Activated CD4-positive, alpha-beta T cell treated with anti-CD3 and anti-CD28 coated beads, Interleukin-2, amount 50 U/mL, for 48 hours (primary cell): ENCODE data around the gene PTPRT.

Source experiments
- DNase-seq, 2 experiments: peaks; one replicate each; pipeline ENCODE4 v3.0.0-alpha.2; 2020

PTPRT gene

GRCh38 chr20:42785041-42785440, 404.7 kb downstream of the PTPRT start:
- no peak for DNase-seq

- DNase-seq: no peak
Observed at GRCh38 chr20:42779216-42779615, 410.5 kb downstream of the PTPRT start.

DNA sequence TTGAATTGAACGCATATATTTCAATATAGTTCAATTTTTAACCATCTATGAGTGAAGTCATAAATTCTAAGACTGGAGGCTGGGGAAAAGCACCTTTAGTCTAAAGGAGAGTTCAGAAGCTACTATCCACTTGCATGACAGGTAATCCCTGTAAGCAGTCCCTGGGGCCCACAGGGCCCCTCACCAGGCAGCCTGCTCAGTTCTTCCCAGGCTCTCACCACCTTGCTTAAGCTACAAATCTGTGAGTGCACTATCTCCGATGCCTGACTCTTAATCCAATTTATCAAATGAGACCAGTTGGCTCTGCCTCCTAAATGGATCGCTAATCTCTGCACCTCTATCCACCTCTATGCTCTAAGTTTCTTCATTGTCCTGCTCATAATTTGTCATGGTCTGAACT, 413.8 kb downstream of the PTPRT start:
- DNase-seq: no peak

- no peak for DNase-seq
Observed at GRCh38 chr20:42775037-42775436, 414.7 kb downstream of the PTPRT start.

- no peak for DNase-seq
Observed at GRCh38 chr20:42763015-42763414, 426.7 kb downstream of the PTPRT start.

DNA sequence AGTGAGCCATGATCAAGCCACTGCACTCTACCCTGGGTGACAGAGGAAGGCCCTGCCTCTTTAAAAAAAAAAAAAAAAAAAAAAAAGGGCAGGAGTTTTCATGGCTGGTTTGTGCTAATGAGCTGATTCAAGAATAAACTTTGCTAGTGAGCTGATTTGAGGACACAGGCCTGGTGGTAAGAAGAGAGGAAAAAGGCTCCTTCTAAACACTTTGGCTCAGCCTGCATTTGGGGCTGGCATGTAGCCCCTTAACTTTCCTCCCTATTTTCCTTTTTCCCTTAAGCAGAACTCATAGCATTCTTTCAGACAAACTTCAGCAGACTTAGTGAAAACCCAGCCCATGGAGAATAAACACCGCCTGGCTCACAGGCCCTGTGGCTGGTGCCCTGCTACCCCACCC, 432.7 kb downstream of the PTPRT start:
- DNase-seq: no peak

DNA sequence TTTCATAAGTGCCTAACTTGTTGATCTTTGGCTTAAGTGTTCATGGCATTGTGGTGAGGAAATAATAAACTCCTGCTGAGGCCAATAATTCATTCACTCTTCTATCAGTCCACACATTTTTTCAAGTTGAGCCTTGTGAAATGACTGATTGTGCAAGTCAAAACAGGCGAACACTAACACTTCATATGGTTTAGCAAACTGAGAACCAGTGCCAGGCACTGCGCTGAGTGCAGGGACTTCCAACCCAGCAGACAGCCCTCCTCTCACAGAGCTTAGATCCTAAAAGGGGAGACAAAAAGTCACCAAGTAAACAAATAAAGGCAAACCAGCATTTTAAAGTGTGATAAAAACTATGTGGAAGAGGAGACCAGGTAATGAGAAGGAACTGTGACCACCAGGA, 435.0 kb downstream of the PTPRT start:
- no peak for DNase-seq

GRCh38 chr20:42752620-42753019, 437.1 kb downstream of the PTPRT start:
- DNase-seq: no peak

- DNase-seq: no peak
Observed at GRCh38 chr20:42749556-42749955, 440.1 kb downstream of the PTPRT start.

GRCh38 chr20:42747765-42748411, 441.8 kb downstream of the PTPRT start:
- no peak for DNase-seq

- DNase-seq: no peak
Observed at GRCh38 chr20:42744756-42745465, 444.8 kb downstream of the PTPRT start.

DNA sequence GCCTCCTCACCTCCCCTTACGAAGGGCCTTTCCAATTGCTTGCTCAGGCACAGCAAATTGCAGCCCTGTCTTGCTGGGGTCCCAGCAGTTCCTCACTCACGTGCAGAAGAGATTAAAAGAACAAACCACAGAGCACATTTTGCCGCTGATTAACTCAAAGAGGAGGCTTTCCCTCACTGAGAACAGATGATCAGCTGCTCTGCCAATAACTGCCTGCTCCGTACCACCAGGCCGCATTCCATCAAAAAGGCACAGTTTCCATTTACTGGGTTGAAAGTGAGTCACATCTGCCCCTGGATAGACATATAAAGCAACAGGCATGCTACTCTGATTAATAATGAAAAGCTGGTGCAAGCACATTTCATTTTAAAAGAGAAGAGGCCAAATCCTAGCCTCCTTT, 446.8 kb downstream of the PTPRT start:
- no peak for DNase-seq

- DNase-seq: no peak
Observed at GRCh38 chr20:42741906-42742305, 447.8 kb downstream of the PTPRT start.

DNA sequence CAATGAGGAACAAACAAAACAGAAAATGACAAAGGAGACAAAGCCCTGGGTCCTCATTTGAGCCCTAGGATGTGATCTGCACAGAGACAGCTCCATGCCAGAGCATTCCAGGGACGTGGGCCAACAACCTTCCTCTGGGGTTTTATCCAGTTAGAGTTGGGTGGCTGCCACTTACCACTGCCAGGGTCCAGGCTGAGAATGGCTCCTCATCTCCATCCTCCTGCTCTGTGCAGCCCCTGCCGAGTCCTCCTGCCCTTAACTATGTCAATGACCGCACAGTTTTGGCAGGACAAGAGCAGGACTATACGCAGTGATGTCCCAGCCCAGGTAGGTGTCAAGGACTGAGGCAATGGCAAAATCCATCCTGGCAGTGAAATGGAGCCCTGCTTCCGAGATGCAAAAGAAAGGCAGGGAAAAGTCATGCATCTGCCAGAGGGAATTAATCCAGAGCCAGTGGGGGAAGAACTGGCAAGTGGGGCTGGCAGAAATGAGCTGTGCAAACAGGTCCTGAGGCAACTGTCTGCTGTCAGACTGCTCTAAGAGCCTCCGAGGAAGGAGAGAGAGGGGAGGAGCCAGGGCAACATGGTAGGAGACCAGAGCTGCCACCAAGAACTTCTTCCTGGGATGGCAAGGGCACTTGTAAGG, 449.4 kb downstream of the PTPRT start:
- DNase-seq: no peak

GRCh38 chr20:42739683-42740082, 450.0 kb downstream of the PTPRT start:
- no peak for DNase-seq

DNA sequence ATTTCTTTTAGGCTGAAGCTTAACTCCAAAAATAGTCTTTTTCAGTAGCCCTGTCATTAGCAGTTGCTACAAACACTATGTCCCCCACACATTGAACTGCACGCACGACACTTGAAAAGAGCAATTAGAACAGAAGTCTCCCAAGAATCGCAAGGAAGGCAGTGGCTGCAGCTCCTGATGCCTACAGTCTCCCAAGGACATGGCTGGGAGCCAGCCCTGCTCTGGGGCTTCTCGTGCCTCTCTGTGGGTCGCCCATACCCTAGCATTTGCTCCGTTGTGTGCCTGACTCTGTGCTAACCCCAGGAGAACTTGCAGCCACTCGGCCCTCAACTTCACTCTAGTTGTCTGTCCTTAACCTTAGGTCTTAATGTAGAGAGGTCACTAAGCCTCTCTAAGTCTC, 454.2 kb downstream of the PTPRT start:
- DNase-seq: no peak

DNA sequence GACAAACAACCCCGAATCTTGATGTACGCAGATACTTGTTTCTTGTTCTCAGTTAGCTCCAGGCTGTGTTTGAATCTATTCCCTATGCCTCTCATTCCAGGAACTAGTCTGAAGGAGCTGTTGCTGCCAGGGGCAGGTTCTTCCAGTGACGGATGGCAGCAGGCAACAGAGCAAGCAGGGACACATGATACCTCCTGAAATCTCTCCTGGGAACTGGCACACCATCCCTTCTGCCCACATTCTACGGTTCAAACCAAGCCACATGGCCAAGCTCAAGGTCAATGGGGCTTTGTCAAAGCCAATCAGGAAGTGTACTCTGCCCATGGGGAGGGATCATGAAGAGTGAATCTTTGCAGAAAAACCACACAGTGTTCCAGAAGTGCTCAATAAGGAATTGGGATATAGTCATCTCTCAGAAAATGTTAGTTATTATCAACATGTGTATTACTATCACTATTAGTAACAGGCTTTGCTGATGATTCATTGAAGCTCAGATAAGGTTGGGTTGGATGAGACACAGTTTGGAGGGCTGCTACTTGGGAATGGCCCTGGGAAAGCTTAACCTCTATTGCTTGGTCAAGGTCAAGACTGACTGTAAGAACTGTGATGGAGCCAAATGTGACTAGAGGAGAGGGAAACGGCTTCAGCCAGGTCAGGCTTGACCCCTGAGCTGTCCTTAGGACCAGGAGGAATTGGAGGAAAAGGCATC, 454.9 kb downstream of the PTPRT start:
- no peak for DNase-seq

GRCh38 chr20:42721923-42722322, 467.8 kb downstream of the PTPRT start:
- DNase-seq: no peak

DNA sequence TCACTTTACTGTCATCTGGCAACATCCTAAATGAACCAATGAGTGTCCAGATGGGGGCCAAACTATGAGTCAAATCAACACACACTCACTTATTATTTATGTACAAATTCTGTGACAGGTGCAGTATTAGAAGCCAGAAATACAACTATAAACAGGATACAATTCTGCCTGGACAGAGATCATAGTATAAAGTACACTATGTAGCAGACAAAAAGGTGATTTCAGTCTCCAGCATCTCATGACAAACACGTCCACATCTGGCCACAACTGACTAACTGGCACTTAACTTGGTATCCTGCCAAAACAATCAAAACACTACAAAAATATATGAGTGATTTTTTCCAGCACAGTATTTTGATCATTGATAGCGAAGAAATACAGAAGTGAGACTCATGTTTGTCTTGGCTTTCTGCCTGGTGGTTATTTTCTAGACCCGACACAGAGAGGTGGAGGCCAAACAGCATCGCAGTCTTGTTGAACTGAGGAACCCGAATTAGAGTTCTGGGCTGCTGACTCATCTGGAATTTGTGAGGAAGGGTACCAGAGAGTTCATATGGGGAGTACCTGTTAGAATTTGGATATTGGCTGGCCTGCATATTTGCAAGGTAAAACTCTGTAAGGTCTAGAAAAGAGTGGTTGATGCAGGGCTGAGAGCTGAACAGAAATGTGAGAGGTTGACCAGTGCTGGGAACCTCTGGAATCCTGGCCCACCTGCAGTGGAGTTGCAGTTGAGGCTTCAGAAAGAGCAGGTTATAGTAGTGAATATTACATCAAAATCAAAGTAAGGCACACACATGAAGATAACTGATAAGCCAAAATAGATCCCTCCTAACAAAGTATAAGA, 475.2 kb downstream of the PTPRT start:
- DNase-seq: no peak

DNA sequence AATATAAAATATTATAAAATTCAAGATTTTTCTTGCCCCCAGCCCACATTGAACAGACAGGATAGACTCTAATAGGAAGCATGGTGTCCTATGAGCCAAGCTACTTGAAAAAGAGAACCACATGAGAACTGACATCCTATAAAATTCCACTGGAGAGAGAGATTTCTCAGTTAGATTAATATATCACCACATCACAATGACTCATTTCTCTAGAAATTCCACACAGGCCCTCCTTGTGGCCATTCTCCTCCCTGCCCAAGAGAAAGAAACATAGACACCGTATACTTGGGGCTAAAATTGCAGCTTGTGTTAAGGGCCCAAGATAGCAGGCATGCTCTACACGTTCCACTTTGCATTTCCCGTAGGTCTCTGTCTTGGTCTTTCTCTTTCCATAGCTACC, 481.4 kb downstream of the PTPRT start:
- DNase-seq: no peak

GRCh38 chr20:42706759-42707158, 482.9 kb downstream of the PTPRT start:
- no peak for DNase-seq

GRCh38 chr20:42705550-42705949, 484.2 kb downstream of the PTPRT start:
- DNase-seq: no peak

GRCh38 chr20:42703744-42704143, 486.0 kb downstream of the PTPRT start:
- DNase-seq: no peak
